OCI-LY1 (cell line): ENCODE results near the gene ALCAM.

Source experiments
- H2AFZ ChIP-seq: fragments of 200-600 bp; sonication (generic), shearing (Covaris generic); 2 replicates; pipeline ENCODE4 v1.6.0; 2014; ENCODE audit warnings: antibody characterized with exemption, mild to moderate bottlenecking, low read length
- H3F3A ChIP-seq: fragments of 200-600 bp; sonication (generic), shearing (Covaris generic); 2 replicates; pipeline ENCODE4 v1.6.0; 2014; ENCODE audit warnings: mild to moderate bottlenecking, antibody characterized with exemption, low read length, moderate library complexity; ENCODE audit not compliant: insufficient read depth
- H3K27ac ChIP-seq: fragments of 200-600 bp; sonication (generic); 2 replicates; pipeline ENCODE4 v1.5.1; 2014; ENCODE audit warnings: low read length, mixed run types, mild to moderate bottlenecking, low read depth; ENCODE audit not compliant: poor library complexity, severe bottlenecking
- H3K27me3 ChIP-seq: fragments of 200-600 bp; sonication (generic); 2 replicates; pipeline ENCODE4 v1.6.0; 2014; ENCODE audit warnings: antibody characterized with exemption, mild to moderate bottlenecking, low read length, moderate library complexity; ENCODE audit not compliant: insufficient read depth
- H3K36me3 ChIP-seq: fragments of 200-600 bp; sonication (generic); 2 replicates; pipeline ENCODE4 v1.6.1; 2014; ENCODE audit warnings: mild to moderate bottlenecking, antibody characterized with exemption, low read length, moderate library complexity, mixed read lengths; ENCODE audit not compliant: insufficient read depth
- H3K4me1 ChIP-seq: fragments of 200-600 bp; sonication (generic); 2 replicates; pipeline ENCODE4 v1.5.1; 2014; ENCODE audit warnings: mild to moderate bottlenecking, low read length, moderate library complexity; ENCODE audit not compliant: insufficient read depth, severe bottlenecking
- H3K4me2 ChIP-seq: fragments of 200-600 bp; sonication (generic), shearing (Covaris generic); 2 replicates; pipeline ENCODE4 v1.6.1; 2014; ENCODE audit warnings: low read length
- H3K4me3 ChIP-seq: fragments of 200-600 bp; sonication (generic); 2 replicates; pipeline ENCODE4 v1.5.1; 2014; ENCODE audit warnings: low read length, low read depth, mild to moderate bottlenecking, mixed read lengths; ENCODE audit not compliant: poor library complexity, severe bottlenecking
- H3K79me2 ChIP-seq: fragments of 200-600 bp; shearing (Covaris generic); 2 replicates; pipeline ENCODE4 v1.6.1; 2016; ENCODE audit warnings: mixed run types, low read length, mixed read lengths; ENCODE audit not compliant: insufficient read depth
- H3K9ac ChIP-seq: fragments of 200-600 bp; sonication (generic), shearing (Covaris generic); 2 replicates; pipeline ENCODE4 v1.6.1; 2014; ENCODE audit warnings: mild to moderate bottlenecking, low read length, mixed read lengths
- H3K9me2 ChIP-seq: fragments of 200-600 bp; sonication (generic), shearing (Covaris generic); 2 replicates; pipeline ENCODE4 v1.6.1; 2014; ENCODE audit warnings: low read depth, mild to moderate bottlenecking, low read length, mixed read lengths
- H3K9me3 ChIP-seq: fragments of 200-600 bp; shearing (Covaris generic); 2 replicates; pipeline ENCODE4 v1.6.1; 2014; ENCODE audit warnings: low read length, mixed read lengths
- H4K20me1 ChIP-seq: fragments of 200-600 bp; sonication (generic), shearing (Covaris generic); 2 replicates; pipeline ENCODE4 v1.6.0; 2016; ENCODE audit warnings: mild to moderate bottlenecking, low read length; ENCODE audit not compliant: insufficient read depth
- EZH2 ChIP-seq: fragments of 200-600 bp; sonication (generic), shearing (Covaris generic); IDR thresholded peaks from 2 replicates; pipeline ENCODE4 v1.8.0; 2017; ENCODE audit warnings: borderline replicate concordance, mixed run types, mild to moderate bottlenecking, antibody characterized with exemption, low read length, moderate library complexity, mixed read lengths
- TF ChIP-seq, protein P1 (sequence below): fragments of 200-600 bp; sonication (generic), shearing (Covaris generic); IDR thresholded peaks from 2 replicates; pipeline ENCODE4 v1.5.1; 2017; ENCODE audit warnings: mild to moderate bottlenecking, antibody characterized with exemption, low read length, moderate library complexity, mixed read lengths

ALCAM gene

GRCh38 chr3:105473521-105474223 is 107.0 kb downstream of the ALCAM start:
- Histone ChIP-seq H3K9me3 (peaks cover 14% of the 10 kb centered on the region; the same call in 1 of the 2 replicates), H2AFZ (no peak overlapping the region), H3K4me3 (no peak overlapping the region), H3K9ac (no peak overlapping the region), H3K9me2 (no peaks in the 10 kb centered on the region), H3K27ac (no peak overlapping the region), H4K20me1 (no peaks in the 10 kb centered on the region), H3K36me3 (no peaks in the 10 kb centered on the region), H3K4me2 (no peak overlapping the region), H3F3A (no peaks in the 10 kb centered on the region), H3K27me3 (no peaks in the 10 kb centered on the region), H3K79me2 (peaks cover 23% of the 10 kb centered on the region), H3K4me1 (no peaks in the 10 kb centered on the region)
- TF ChIP-seq, protein P1, sequence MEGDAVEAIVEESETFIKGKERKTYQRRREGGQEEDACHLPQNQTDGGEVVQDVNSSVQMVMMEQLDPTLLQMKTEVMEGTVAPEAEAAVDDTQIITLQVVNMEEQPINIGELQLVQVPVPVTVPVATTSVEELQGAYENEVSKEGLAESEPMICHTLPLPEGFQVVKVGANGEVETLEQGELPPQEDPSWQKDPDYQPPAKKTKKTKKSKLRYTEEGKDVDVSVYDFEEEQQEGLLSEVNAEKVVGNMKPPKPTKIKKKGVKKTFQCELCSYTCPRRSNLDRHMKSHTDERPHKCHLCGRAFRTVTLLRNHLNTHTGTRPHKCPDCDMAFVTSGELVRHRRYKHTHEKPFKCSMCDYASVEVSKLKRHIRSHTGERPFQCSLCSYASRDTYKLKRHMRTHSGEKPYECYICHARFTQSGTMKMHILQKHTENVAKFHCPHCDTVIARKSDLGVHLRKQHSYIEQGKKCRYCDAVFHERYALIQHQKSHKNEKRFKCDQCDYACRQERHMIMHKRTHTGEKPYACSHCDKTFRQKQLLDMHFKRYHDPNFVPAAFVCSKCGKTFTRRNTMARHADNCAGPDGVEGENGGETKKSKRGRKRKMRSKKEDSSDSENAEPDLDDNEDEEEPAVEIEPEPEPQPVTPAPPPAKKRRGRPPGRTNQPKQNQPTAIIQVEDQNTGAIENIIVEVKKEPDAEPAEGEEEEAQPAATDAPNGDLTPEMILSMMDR, result no peak
- no peak for TF ChIP-seq EZH2

GRCh38 chr3:105480768-105481167 is 114.1 kb downstream of the ALCAM start:
- no peaks in the 10 kb centered on the region for H3K36me3 ChIP-seq
- no peak for TF ChIP-seq EZH2
- no peak overlapping the region for H3K4me2 ChIP-seq
- H3K27ac ChIP-seq, result no peak overlapping the region
- no peaks in the 10 kb centered on the region for H3K27me3 ChIP-seq
- H3K4me3 ChIP-seq, result no peak overlapping the region
- no peak overlapping the region for H2AFZ ChIP-seq
- H3K9me3 ChIP-seq, result peaks cover 14% of the 10 kb centered on the region; the same call in 1 of the 2 replicates
- H3K79me2 ChIP-seq, result peaks cover 20% of the 10 kb centered on the region; the same call in 1 of the 2 replicates
- no peaks in the 10 kb centered on the region for H3F3A ChIP-seq
- H4K20me1 ChIP-seq, result no peaks in the 10 kb centered on the region
- no peak overlapping the region for H3K9ac ChIP-seq
- H3K9me2 ChIP-seq, result no peaks in the 10 kb centered on the region
- H3K4me1 ChIP-seq, result no peaks in the 10 kb centered on the region

DNA sequence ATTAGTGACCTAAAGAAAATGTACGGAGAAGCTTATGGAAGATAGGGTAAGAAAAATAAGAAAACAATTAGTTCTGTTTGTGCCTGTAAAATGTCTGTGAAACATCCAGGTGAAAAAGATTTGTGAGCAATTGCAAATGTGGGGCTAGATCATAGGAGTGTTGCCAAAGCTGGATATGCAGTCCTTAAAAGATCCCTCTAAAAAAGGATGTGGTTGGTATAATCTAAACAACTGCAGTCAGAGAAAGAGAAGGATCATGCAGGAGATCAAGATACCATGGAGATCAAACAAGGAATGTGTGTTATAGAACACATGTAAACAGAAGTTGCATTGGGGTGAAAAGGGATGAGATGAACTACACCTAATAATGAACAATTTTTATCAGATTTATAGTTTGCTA is 116.8 kb downstream of the ALCAM start:
- Histone ChIP-seq H4K20me1 (no peaks in the 10 kb centered on the region), H3K79me2 (peaks cover 12% of the 10 kb centered on the region; the same call in 1 of the 2 replicates), H3K27ac (no peak overlapping the region), H3K4me1 (no peaks in the 10 kb centered on the region), H3F3A (no peaks in the 10 kb centered on the region), H3K4me2 (no peak overlapping the region), H3K27me3 (no peaks in the 10 kb centered on the region), H3K36me3 (no peaks in the 10 kb centered on the region), H3K9ac (no peak overlapping the region), H3K4me3 (no peak overlapping the region), H2AFZ (no peak overlapping the region), H3K9me3 (0 out of 2 replicates have a peak, but pooled peaks cover 4% of the 10 kb centered on the region), H3K9me2 (no peaks in the 10 kb centered on the region)
- no peak for TF ChIP-seq EZH2
- TF ChIP-seq, protein P1, result no peak

DNA sequence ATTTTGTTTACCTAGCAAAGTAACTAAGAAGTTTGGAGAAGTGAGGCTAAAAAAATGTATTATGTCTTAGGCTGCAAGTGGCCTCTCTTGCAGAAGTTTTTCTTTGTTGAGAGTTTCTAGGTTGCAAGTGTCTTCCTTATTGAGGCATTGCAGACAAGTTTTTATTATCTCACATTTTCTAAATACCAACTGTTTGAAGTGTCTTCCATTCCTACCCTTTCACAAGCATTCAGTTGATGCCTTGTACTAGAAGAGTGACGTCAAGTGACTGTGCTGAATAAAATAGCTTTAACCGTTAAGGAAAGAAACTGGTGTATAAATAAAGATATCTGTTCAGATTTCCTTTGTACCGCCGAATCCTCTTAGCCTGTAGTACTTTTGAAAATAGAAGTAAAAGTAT is 123.3 kb downstream of the ALCAM start:
- Histone ChIP-seq H3K79me2 (no peaks in the 10 kb centered on the region), H3K27me3 (no peaks in the 10 kb centered on the region), H3K4me1 (no peaks in the 10 kb centered on the region), H2AFZ (no peak overlapping the region), H3K9me2 (no peaks in the 10 kb centered on the region), H3F3A (no peaks in the 10 kb centered on the region), H3K9me3 (peaks cover 16% of the 10 kb centered on the region; the same call in 1 of the 2 replicates), H3K4me3 (no peak overlapping the region), H3K36me3 (peaks cover 9% of the 10 kb centered on the region), H4K20me1 (no peaks in the 10 kb centered on the region), H3K4me2 (no peak overlapping the region), H3K27ac (no peak overlapping the region), H3K9ac (no peak overlapping the region)
- TF ChIP-seq, protein P1, result no peak
- TF ChIP-seq EZH2, result no peak
